GM18507 (cell line): Measurements from ENCODE around the gene CRYBG1.
"Not testable (repeated sequence)": the region's sequence is repeated elsewhere in the genome, so short reads cannot be mapped to it uniquely, and the experiment has no call there.

Experiments
- DNase-seq: peaks from one replicate; pipeline ENCODE4 v3.0.0; 2011; ENCODE audit warnings: low read depth; ENCODE audit not compliant: insufficient read length; ENCODE audit errors: extremely low spot score
- FAIRE-seq: peaks from 2 replicates; lab custom pipeline; 2011; peaks lifted over from hg19 to GRCh38; lab: Jason Lieb, UNC

CRYBG1 gene

GRCh38 chr6:106536357-106536756 lies 175.8 kb downstream of the CRYBG1 start:
- DNase-seq (no peak), FAIRE-seq (no peak)

GRCh38 chr6:106536851-106537250 lies 176.3 kb downstream of the CRYBG1 start:
- DNase-seq (no peak), FAIRE-seq (peak; percentile 29)

GRCh38 chr6:106537662-106538061 lies 177.1 kb downstream of the CRYBG1 start:
- DNase-seq (no peak), FAIRE-seq (no peak)

- DNase-seq = no peak
These were observed 177.6 kb downstream of the CRYBG1 start for GRCh38 chr6:106538145-106538544.

GRCh38 chr6:106539936-106540335 lies 179.4 kb downstream of the CRYBG1 start:
- no peak for FAIRE-seq
- DNase-seq = no peak

More at GRCh38 chr6:106538145-106538544, 177.6 kb downstream of the CRYBG1 start:
- no peak for FAIRE-seq

GRCh38 chr6:106540432-106540831 lies 179.9 kb downstream of the CRYBG1 start:
- FAIRE-seq (no peak), DNase-seq (no peak)

- FAIRE-seq = no peak
- no peak for DNase-seq
These were observed 180.4 kb downstream of the CRYBG1 start for GRCh38 chr6:106540907-106541306.

- no peak for FAIRE-seq
- no peak for DNase-seq
These were observed 185.8 kb downstream of the CRYBG1 start for GRCh38 chr6:106546261-106546690.

- no peak for DNase-seq
- FAIRE-seq = no peak
These were observed 186.3 kb downstream of the CRYBG1 start for GRCh38 chr6:106546691-106547414.

- no peak for FAIRE-seq
- no peak for DNase-seq
These were observed 187.3 kb downstream of the CRYBG1 start for GRCh38 chr6:106547601-106548453.

GRCh38 chr6:106548926-106549455 lies 188.5 kb downstream of the CRYBG1 start:
- not testable (repeated sequence) for DNase-seq, FAIRE-seq

GRCh38 chr6:106549521-106549920 lies 189.0 kb downstream of the CRYBG1 start:
- DNase-seq (no peak), FAIRE-seq (no peak)

- no peak for FAIRE-seq
- no peak for DNase-seq
These were observed 190.6 kb downstream of the CRYBG1 start for GRCh38 chr6:106551155-106551554.

- FAIRE-seq (no peak), DNase-seq (no peak)
These were observed 192.9 kb downstream of the CRYBG1 start for GRCh38 chr6:106553440-106553839.

GRCh38 chr6:106555767-106556166 lies 195.2 kb downstream of the CRYBG1 start:
- no peak for DNase-seq
- no peak for FAIRE-seq

- DNase-seq = no peak
- no peak for FAIRE-seq
These were observed 195.9 kb downstream of the CRYBG1 start for GRCh38 chr6:106556368-106556960.

- DNase-seq (no peak), FAIRE-seq (no peak)
These were observed 197.3 kb downstream of the CRYBG1 start for GRCh38 chr6:106557837-106558236.

- FAIRE-seq (no peak), DNase-seq (no peak)
These were observed 197.8 kb downstream of the CRYBG1 start for GRCh38 chr6:106558364-106558763.

- not testable (repeated sequence) for DNase-seq, FAIRE-seq
These were observed 199.1 kb downstream of the CRYBG1 start for GRCh38 chr6:106559659-106560058.
